Measurements from ENCODE around the gene MLKL. TPM values are rescaled to one million over a fixed set of nuclear protein-coding genes. Genes with fewer than 3 reads are reported as not detected.

Gene MLKL
- total and polyA plus RNA-seq, 2 donors from 2014 or later = 7.3 to 19.4 TPM

GRCh38 chr16:74625500-74626350, 74.9 kb downstream of the MLKL start:
- Histone ChIP-seq H3K27ac (ENCODE audit: low read depth in 2 of 2, low read length in 2 of 2) (peak overlapping the region; percentile 61 to 74), H3K36me3 (ENCODE audit: control insufficient read depth in 2 of 3, insufficient read depth in 3 of 3, low read length in 3 of 3) (peaks cover 9 to 31% (median 12%) of the 10 kb centered on the region in 3 donors), H3K4me1 (ENCODE audit: control insufficient read depth in 2 of 3, insufficient read depth in 2 of 3, low read depth in 1 of 3, low read length in 3 of 3) (peaks cover 4 to 46% (median 24%) of the 10 kb centered on the region in 3 donors), H3K4me3 (ENCODE audit: low read length in 3 of 3) (peak overlapping the region in 1 of 3 donors; percentile 26), H3K9me3 (ENCODE audit: control insufficient read depth in 2 of 3, insufficient read depth in 1 of 3, low read length in 3 of 3) (no peaks in the 10 kb centered on the region), H3K27me3 (ENCODE audit: control insufficient read depth, insufficient read depth, low read length) (no peaks in the 10 kb centered on the region), H3K9ac (ENCODE audit: low read length in 3 of 3) (no peak overlapping the region)
- peak in 2 of 5 donors; percentile 13 to 32 for DNase-seq
- intact Hi-C loops (cut with DNase I) = no loop called here
- no peak for TF ChIP-seq CTCF (IDR thresholded peaks at IDR 0.05; ENCODE audit: borderline replicate concordance, extremely low read depth, insufficient read depth)
- FAIRE-seq = no peak

- H3K9me3 ChIP-seq (ENCODE audit: control insufficient read depth in 2 of 3, insufficient read depth in 1 of 3, low read length in 3 of 3) = no peaks in the 10 kb centered on the region
- no peak overlapping the region for H3K9ac ChIP-seq (ENCODE audit: low read length in 3 of 3)
- no peak overlapping the region for H3K4me3 ChIP-seq (ENCODE audit: low read length in 3 of 3)
- FAIRE-seq (no peak), DNase-seq (no peak)
- H3K27ac ChIP-seq (ENCODE audit: low read depth in 2 of 2, low read length in 2 of 2) = peak overlapping the region in 1 of 2 donors; percentile 10
- peaks cover 7 to 15% (median 10%) of the 10 kb centered on the region in 3 donors for H3K36me3 ChIP-seq (ENCODE audit: control insufficient read depth in 2 of 3, insufficient read depth in 3 of 3, low read length in 3 of 3)
- TF ChIP-seq CTCF (IDR thresholded peaks at IDR 0.05; ENCODE audit: borderline replicate concordance, extremely low read depth, insufficient read depth) = no peak
- intact Hi-C loops (cut with DNase I) = no loop called here
- no peaks in the 10 kb centered on the region for H3K27me3 ChIP-seq (ENCODE audit: control insufficient read depth, insufficient read depth, low read length)
- H3K4me1 ChIP-seq (ENCODE audit: control insufficient read depth in 2 of 3, insufficient read depth in 2 of 3, low read depth in 1 of 3, low read length in 3 of 3) = peaks cover 4 to 46% (median 24%) of the 10 kb centered on the region in 3 donors
Measured at GRCh38 chr16:74623839-74624235, 76.8 kb downstream of the MLKL start.

GRCh38 chr16:74623214-74623838, 77.3 kb downstream of the MLKL start:
- Histone ChIP-seq H3K9me3 (ENCODE audit: control insufficient read depth in 2 of 3, insufficient read depth in 1 of 3, low read length in 3 of 3) (no peaks in the 10 kb centered on the region), H3K9ac (ENCODE audit: low read length in 3 of 3) (no peak overlapping the region), H3K27me3 (ENCODE audit: control insufficient read depth, insufficient read depth, low read length) (no peaks in the 10 kb centered on the region), H3K4me3 (ENCODE audit: low read length in 3 of 3) (no peak overlapping the region), H3K36me3 (ENCODE audit: control insufficient read depth in 2 of 3, insufficient read depth in 3 of 3, low read length in 3 of 3) (peaks cover 7 to 14% (median 10%) of the 10 kb centered on the region in 3 donors), H3K27ac (ENCODE audit: low read depth in 2 of 2, low read length in 2 of 2) (peak overlapping the region in 1 of 2 donors; percentile 54), H3K4me1 (ENCODE audit: control insufficient read depth in 2 of 3, insufficient read depth in 2 of 3, low read depth in 1 of 3, low read length in 3 of 3) (peaks cover 4 to 46% (median 24%) of the 10 kb centered on the region in 3 donors)
- peak; percentile 60 for TF ChIP-seq CTCF (IDR thresholded peaks at IDR 0.05; ENCODE audit: borderline replicate concordance, extremely low read depth, insufficient read depth)
- peak in 2 of 5 donors; percentile 64 to 68 for DNase-seq
- intact Hi-C loops (cut with DNase I) = no loop called here
- no peak for FAIRE-seq
